Transverse colon (tissue), 4 donors: Measurements from ENCODE around the gene IMMP2L. TPM values are rescaled to one million over a fixed set of nuclear protein-coding genes. Genes with fewer than 3 reads are reported as not detected.

Source experiments
- DNase-seq: peaks from one replicate; pipeline ENCODE4 v3.0.0-alpha.2; 2019
- H3K27ac ChIP-seq, 4 donors: fragments of 200-600 bp; sonication (generic); 2 replicates each; pipeline ENCODE4 v1.5.1; 2016 to 2018; ENCODE audit warnings: inconsistent platforms in 4 of 4
- H3K27me3 ChIP-seq: fragments of 200-600 bp; sonication (generic); 2 replicates; pipeline ENCODE4 v1.5.1; 2017; ENCODE audit warnings: inconsistent platforms
- H3K36me3 ChIP-seq, 4 donors: fragments of 200-600 bp; sonication (generic); 2 replicates each; pipeline ENCODE4 v1.5.1; 2017 to 2019; ENCODE audit warnings: inconsistent platforms in 4 of 4
- H3K4me1 ChIP-seq, 4 donors: fragments of 200-600 bp; sonication (generic); 2 replicates each; pipeline ENCODE4 v1.5.1; 2017 to 2020; ENCODE audit warnings: inconsistent platforms in 4 of 4
- H3K4me3 ChIP-seq, 4 donors: fragments of 200-600 bp; sonication (generic); 1 replicate in 1 of 4; 2 replicates in 3 of 4; pipeline versions ENCODE4 v1.5.1 to v1.6.1; 2017 to 2019; ENCODE audit warnings: inconsistent platforms in 4 of 4
- H3K9me3 ChIP-seq, 2 donors: fragments of 200-600 bp; sonication (generic); 2 replicates each; pipeline ENCODE4 v1.5.1; 2017 to 2019; ENCODE audit warnings: inconsistent platforms in 2 of 2
- EP300 ChIP-seq: sonication (generic); formaldehyde crosslinking; IDR thresholded peaks from one replicate; pipeline ENCODE4 v1.6.1; 2017; ENCODE audit warnings: antibody characterized with exemption, low read depth
- POLR2A ChIP-seq: fragments of 450-650 bp; IDR thresholded peaks from one replicate; pipeline ENCODE4 v1.6.1; 2016; ENCODE audit warnings: antibody characterized with exemption, mild to moderate bottlenecking, moderate library complexity
- POLR2AphosphoS5 ChIP-seq, 3 donors: sonication (generic); formaldehyde crosslinking; IDR thresholded peaks; one replicate each; pipeline ENCODE4 v1.6.1; 2016; ENCODE audit warnings: antibody characterized with exemption in 3 of 3
- WGBS, 2 donors: methylation state at CpG; one replicate each; pipeline ENCODE4 v1.1.5; 2018; ENCODE audit warnings: low coverage in 1 of 2; 5-methylcytosine and 5-hydroxymethylcytosine counted together
- in situ Hi-C, 4 donors: fragments of 200-750 bp; cut with MboI; loops; one replicate each; pipeline versions ENCODE4 v1.15.0 to v1.15.1; 2017; ENCODE audit warnings: low sequenced_read_pairs in 3 of 4, low pct_ligation_motif_present in 1 of 4, low pct_unique_long_range_greater_than_20kb in 1 of 4
- intact Hi-C: fragments of 100-400 bp; cut with DNase I; formaldehyde crosslinking; loops from one replicate; pipeline ENCODE4 v1.15.1; 2023; ENCODE audit warnings: low total_unique reads
- total RNA-seq, 4 donors: library from RNA; depleted of rRNA; stranded (reverse); fragments of >200 nt; gene quantifications; one replicate each; pipeline ENCODE4 v1.1.0, GENCODE V29; 2016
- TF ChIP-seq, protein P1 (sequence below), 5 experiments: fragments of 200-600 bp in 3 of 5; fragments of 450-650 bp in 2 of 5; sonication (generic) in 3 of 5; IDR thresholded peaks; 1 replicate in 2 of 5; 2 replicates in 3 of 5; pipeline ENCODE4 v1.5.1; 2016 to 2017; ENCODE audit warnings: antibody characterized with exemption in 5 of 5, inconsistent platforms in 3 of 5, mild to moderate bottlenecking in 2 of 5, moderate library complexity in 1 of 5

The IMMP2L gene
- total RNA-seq, 4 donors from 2014 or later, result 8.6 to 69.6 (median 10.9) TPM

DNA sequence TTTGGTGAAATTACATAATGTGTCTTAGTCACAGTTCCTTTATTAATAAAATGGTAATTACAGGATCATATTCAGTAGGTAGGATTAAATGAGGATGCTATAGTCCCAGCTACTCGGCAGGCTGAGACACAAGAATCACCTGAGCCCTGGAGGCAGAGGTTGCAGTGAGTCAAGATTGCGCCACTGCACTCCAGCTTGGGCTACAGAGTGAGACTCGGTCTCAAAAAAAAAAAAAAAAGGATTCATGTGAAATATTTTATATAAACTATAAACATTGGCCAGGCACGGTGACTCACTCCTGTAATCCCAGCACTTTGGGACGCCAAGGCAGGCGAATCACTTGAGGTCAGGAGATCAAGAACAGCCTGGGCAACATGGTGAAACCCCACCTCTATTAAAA, 197.9 kb downstream of the IMMP2L start:
- Histone ChIP-seq H3K9me3 (no peaks in the 10 kb centered on the region), H3K36me3 (no peaks in the 10 kb centered on the region), H3K4me1 (no peaks in the 10 kb centered on the region), H3K27me3 (no peaks in the 10 kb centered on the region), H3K4me3 (no peak overlapping the region), H3K27ac (no peak overlapping the region)
- no peak for DNase-seq
- intact Hi-C loops (no loop called here), in situ Hi-C loops (no loop called here)
- TF ChIP-seq POLR2A, result no peak
- TF ChIP-seq, protein P1, sequence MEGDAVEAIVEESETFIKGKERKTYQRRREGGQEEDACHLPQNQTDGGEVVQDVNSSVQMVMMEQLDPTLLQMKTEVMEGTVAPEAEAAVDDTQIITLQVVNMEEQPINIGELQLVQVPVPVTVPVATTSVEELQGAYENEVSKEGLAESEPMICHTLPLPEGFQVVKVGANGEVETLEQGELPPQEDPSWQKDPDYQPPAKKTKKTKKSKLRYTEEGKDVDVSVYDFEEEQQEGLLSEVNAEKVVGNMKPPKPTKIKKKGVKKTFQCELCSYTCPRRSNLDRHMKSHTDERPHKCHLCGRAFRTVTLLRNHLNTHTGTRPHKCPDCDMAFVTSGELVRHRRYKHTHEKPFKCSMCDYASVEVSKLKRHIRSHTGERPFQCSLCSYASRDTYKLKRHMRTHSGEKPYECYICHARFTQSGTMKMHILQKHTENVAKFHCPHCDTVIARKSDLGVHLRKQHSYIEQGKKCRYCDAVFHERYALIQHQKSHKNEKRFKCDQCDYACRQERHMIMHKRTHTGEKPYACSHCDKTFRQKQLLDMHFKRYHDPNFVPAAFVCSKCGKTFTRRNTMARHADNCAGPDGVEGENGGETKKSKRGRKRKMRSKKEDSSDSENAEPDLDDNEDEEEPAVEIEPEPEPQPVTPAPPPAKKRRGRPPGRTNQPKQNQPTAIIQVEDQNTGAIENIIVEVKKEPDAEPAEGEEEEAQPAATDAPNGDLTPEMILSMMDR (IDR thresholded peaks at IDR 0.05), result no peak
- 83 to 87% methylated on average over 4 to 6 of the region's 6 CpGs for WGBS, 2 donors

DNA sequence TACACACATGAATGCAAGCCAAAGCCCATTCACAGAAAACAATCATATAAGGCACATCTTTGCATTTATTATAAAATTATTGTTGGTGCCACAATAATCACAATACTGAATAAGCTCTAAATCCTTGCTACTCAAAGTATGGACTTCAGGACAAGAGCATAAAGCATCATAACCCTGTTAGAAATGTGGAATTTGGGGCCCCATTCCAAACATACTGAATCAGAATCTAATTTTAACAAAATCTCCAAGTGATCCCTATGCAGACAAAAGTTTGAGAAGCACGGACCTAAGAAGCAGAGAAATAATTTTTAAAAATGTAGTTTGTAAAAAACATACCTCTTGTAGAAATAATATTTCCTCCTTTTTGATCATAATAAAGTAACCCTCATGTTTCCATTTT, 199.2 kb downstream of the IMMP2L start:
- Histone ChIP-seq H3K4me1 (peaks cover 0 to 3% (median 0%) of the 10 kb centered on the region in 4 donors), H3K27ac (no peak overlapping the region), H3K9me3 (no peaks in the 10 kb centered on the region), H3K4me3 (no peak overlapping the region), H3K27me3 (no peaks in the 10 kb centered on the region), H3K36me3 (no peaks in the 10 kb centered on the region)
- WGBS, 2 donors, result 20 to 74% methylated on average over 1 of the region's 1 CpG
- TF ChIP-seq POLR2AphosphoS5 (IDR thresholded peaks at IDR 0.05), result no peak
- no peak for TF ChIP-seq EP300
- no peak for TF ChIP-seq POLR2A
- TF ChIP-seq, protein P1 (IDR thresholded peaks at IDR 0.05), result no peak
- in situ Hi-C loops (no loop called here), intact Hi-C loops (no loop called here)
- no peak for DNase-seq

DNA sequence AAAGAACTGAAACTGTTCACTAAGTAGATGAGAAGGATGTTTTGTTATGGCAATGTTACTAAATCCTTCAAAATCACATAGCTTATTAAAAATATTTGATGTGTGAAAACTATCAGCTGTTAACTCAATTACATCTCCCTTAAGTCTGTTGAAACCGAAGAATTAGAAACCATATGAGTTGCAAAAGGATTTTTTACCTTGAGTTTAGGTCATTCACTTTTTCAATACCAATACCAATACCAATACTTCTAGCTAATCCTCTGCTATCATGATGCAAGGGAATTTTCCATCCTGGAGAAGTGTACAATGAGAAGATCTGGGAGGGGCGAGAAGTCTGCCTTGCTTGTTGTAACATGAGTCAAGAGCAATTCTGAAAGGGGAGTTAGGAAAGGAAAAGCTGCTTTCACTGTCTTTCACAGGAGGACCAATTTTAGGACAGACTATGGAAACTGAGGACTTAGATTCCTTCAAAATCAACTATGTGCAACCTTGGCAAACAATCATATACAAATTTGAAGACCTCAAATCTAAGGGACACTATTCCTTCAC, 199.7 kb downstream of the IMMP2L start:
- TF ChIP-seq, protein P1 (IDR thresholded peaks at IDR 0.05), result no peak
- TF ChIP-seq POLR2A (no peak), EP300 (no peak), POLR2AphosphoS5 (IDR thresholded peaks at IDR 0.05) (no peak)
- intact Hi-C loops (no loop called here), in situ Hi-C loops (no loop called here)
- no peaks in the 10 kb centered on the region for H3K27me3 ChIP-seq
- WGBS, 2 donors, result 73 to 83% methylated on average over 2 of the region's 2 CpGs
- H3K36me3 ChIP-seq, result no peaks in the 10 kb centered on the region
- H3K27ac ChIP-seq, result no peak overlapping the region
- no peak overlapping the region for H3K4me3 ChIP-seq
- peaks cover 0 to 8% (median 0%) of the 10 kb centered on the region in 4 donors for H3K4me1 ChIP-seq
- DNase-seq, result no peak
- H3K9me3 ChIP-seq, result no peaks in the 10 kb centered on the region

DNA sequence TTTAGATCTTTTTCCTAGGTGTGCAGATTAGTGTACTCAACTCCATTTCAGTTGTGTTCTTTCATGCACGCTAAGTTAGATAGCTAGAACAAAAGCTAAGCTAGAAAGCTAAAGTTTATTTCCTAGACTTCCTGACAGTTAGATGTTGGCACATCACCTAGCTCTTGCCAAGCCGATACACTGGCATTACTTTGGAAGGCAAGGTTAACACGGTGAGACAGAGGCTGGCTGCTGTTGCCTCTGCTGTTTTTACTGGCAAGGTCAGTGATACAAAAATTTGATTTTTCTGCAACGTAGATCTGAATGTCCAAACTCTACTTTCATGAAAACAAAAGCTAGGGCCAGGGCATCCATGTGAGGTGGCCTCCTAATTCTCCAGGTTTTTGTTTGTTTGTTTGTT, 203.4 kb downstream of the IMMP2L start:
- Histone ChIP-seq H3K27me3 (no peaks in the 10 kb centered on the region), H3K9me3 (no peaks in the 10 kb centered on the region), H3K36me3 (no peaks in the 10 kb centered on the region), H3K27ac (no peak overlapping the region), H3K4me3 (no peak overlapping the region), H3K4me1 (peaks cover 0 to 9% (median 0%) of the 10 kb centered on the region in 4 donors)
- intact Hi-C loops, result no loop called here
- 90 to 100% methylated on average over 1 to 4 of the region's 4 CpGs for WGBS, 2 donors
- no peak for DNase-seq
- in situ Hi-C loops, result no loop called here
- no peak for TF ChIP-seq EP300
- no peak for TF ChIP-seq POLR2A

DNA sequence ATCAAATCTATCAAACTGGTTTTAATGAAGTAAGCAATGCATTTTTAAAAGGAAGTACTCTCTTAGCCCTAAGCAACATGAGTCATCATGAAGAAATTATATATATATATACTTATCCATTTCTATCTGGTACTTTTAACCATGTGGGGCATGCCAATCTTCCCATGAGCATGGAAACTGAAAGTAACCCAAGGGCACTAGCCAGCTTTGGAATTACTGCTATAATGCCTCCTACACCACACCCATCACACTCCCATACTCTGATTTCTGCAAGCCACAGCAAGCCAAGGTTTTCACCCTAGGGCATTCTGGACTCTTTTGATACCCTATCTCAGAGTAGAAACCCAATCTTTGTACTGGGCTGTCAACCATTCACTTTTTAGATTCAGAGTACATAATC, 204.6 kb downstream of the IMMP2L start:
- Histone ChIP-seq H3K4me3 (no peak overlapping the region), H3K36me3 (no peaks in the 10 kb centered on the region), H3K27me3 (no peaks in the 10 kb centered on the region), H3K4me1 (peaks cover 0 to 9% (median 0%) of the 10 kb centered on the region in 4 donors), H3K9me3 (no peaks in the 10 kb centered on the region), H3K27ac (no peak overlapping the region)
- in situ Hi-C loops (no loop called here), intact Hi-C loops (no loop called here)
- no peak for TF ChIP-seq POLR2AphosphoS5 (IDR thresholded peaks at IDR 0.05)
- TF ChIP-seq POLR2A, result no peak
- TF ChIP-seq, protein P1 (IDR thresholded peaks at IDR 0.05), result no peak
- TF ChIP-seq EP300, result no peak
- no peak for DNase-seq
